Keratinocyte (primary cell): ENCODE measurements around the gene C4orf50. TPM values are rescaled to one million over a fixed set of nuclear protein-coding genes. Genes with fewer than 3 reads are reported as not detected.

Experiments
- DNase-seq: peaks from one replicate; pipeline ENCODE4 v3.0.0-alpha.2; 2011; ENCODE audit warnings: low read depth, missing footprints, low spot score
- FAIRE-seq: peaks from 2 replicates; lab custom pipeline; 2011; peaks lifted over from hg19 to GRCh38; lab: Jason Lieb, UNC
- H2AFZ ChIP-seq: 2 replicates; pipeline ENCODE4 v1.6.0; 2012; ENCODE audit warnings: low read length, control low read depth, inconsistent platforms; ENCODE audit not compliant: control insufficient read depth
- H3K27ac ChIP-seq: 2 replicates; pipeline ENCODE4 v1.5.1; 2011; ENCODE audit warnings: low read length; ENCODE audit not compliant: control insufficient read depth, insufficient read depth
- H3K27me3 ChIP-seq: 3 replicates; pipeline ENCODE4 v1.6.0; 2011; ENCODE audit warnings: low read length; ENCODE audit not compliant: control insufficient read depth, insufficient read depth; ENCODE audit errors: extremely low read depth
- H3K36me3 ChIP-seq, 2 experiments: 2 replicates in 1 of 2; 3 replicates in 1 of 2; pipeline ENCODE4 v1.5.1; 2011; ENCODE audit warnings: low read length in 2 of 2, mild to moderate bottlenecking in 1 of 2; ENCODE audit not compliant: control insufficient read depth in 2 of 2, insufficient read depth in 2 of 2; ENCODE audit errors: extremely low read depth in 1 of 2
- H3K4me1 ChIP-seq: 3 replicates; pipeline ENCODE4 v1.5.1; 2011; ENCODE audit warnings: low read length; ENCODE audit not compliant: control insufficient read depth, insufficient read depth; ENCODE audit errors: extremely low read depth
- H3K4me2 ChIP-seq: 3 replicates; pipeline ENCODE4 v1.6.0; 2011; ENCODE audit warnings: low read depth, low read length; ENCODE audit not compliant: control insufficient read depth, insufficient read depth; ENCODE audit errors: extremely low read depth
- H3K4me3 ChIP-seq, 3 experiments: fragments of 200-600 bp in 1 of 3; sonication (generic) in 1 of 3; 2 replicates in 2 of 3; 3 replicates in 1 of 3; pipeline ENCODE4 v1.5.1; 2011 to 2016; ENCODE audit warnings: low read length in 3 of 3, mild to moderate bottlenecking in 3 of 3, control low read depth in 2 of 3, inconsistent platforms in 1 of 3, low read depth in 1 of 3, mixed read lengths in 1 of 3, mixed run types in 1 of 3, moderate library complexity in 1 of 3; ENCODE audit not compliant: control insufficient read depth in 2 of 3, insufficient read depth in 2 of 3; ENCODE audit errors: extremely low read depth in 1 of 3
- H3K79me2 ChIP-seq: 2 replicates; pipeline ENCODE4 v1.6.0; 2012; ENCODE audit warnings: low read length; ENCODE audit not compliant: control insufficient read depth, insufficient read depth
- H3K9ac ChIP-seq: 3 replicates; pipeline ENCODE4 v1.6.0; 2011; ENCODE audit warnings: low read length; ENCODE audit not compliant: control insufficient read depth, insufficient read depth; ENCODE audit errors: extremely low read depth
- H3K9me1 ChIP-seq: 3 replicates; pipeline ENCODE4 v1.6.0; 2011; ENCODE audit warnings: low read length; ENCODE audit not compliant: control insufficient read depth, insufficient read depth; ENCODE audit errors: extremely low read depth
- H3K9me3 ChIP-seq: 2 replicates; pipeline ENCODE4 v1.5.1; 2012; ENCODE audit warnings: low read depth, low read length; ENCODE audit not compliant: control insufficient read depth
- H4K20me1 ChIP-seq: 3 replicates; pipeline ENCODE4 v1.6.0; 2011; ENCODE audit warnings: low read length; ENCODE audit not compliant: control insufficient read depth, insufficient read depth; ENCODE audit errors: extremely low read depth
- CTCF ChIP-seq, 3 experiments: IDR thresholded peaks in 1 of 3; conservative IDR thresholded peaks in 1 of 3; optimal IDR thresholded peaks in 1 of 3; 2 replicates in 2 of 3; 3 replicates in 1 of 3; pipeline versions ENCODE3 to v1.5.1; 2011; ENCODE audit warnings: low read length in 3 of 3, mild to moderate bottlenecking in 3 of 3, moderate library complexity in 2 of 3, control low read depth in 1 of 3, inconsistent platforms in 1 of 3; ENCODE audit not compliant: insufficient read depth in 2 of 3; ENCODE audit errors: extremely low read depth in 1 of 3
- EZH2 ChIP-seq: IDR thresholded peaks from one replicate; pipeline ENCODE4 v1.6.1; 2012; ENCODE audit warnings: inconsistent platforms, mild to moderate bottlenecking, low read length, moderate library complexity
- dilution Hi-C: fragments of 300-500 bp; cut with MboI; formaldehyde crosslinking; loops from one replicate; pipeline ENCODE4 v1.7.0; 2020; ENCODE audit warnings: low sequenced_read_pairs; ENCODE audit not compliant: extremely low pct_ligation_motif_present
- polyA plus RNA-seq, 5 experiments: library from polyadenylated mRNA; depleted of rRNA in 3 of 5; stranded (reverse) in 3 of 5; stranded (forward) in 1 of 5; unstranded in 1 of 5; fragments of >200 nt; gene quantifications; 1 replicate in 1 of 5; 2 replicates in 3 of 5; 3 replicates in 1 of 5; pipeline versions ENCODE4 v1.2.1 to v1.2.3, GENCODE V29; 2011 to 2012; ENCODE audit warnings: missing spikeins in 2 of 5, low read depth in 1 of 5, low replicate concordance in 1 of 5

The C4orf50 gene
- polyA plus RNA-seq, 1 donor (not counting 4 experiments of a cell fraction or from before 2014, with no cell fraction given): not detected

GRCh38 chr4:5955201-5955821 is 62.9 kb downstream of the C4orf50 start:
- dilution Hi-C loops: no loop called here
- H3K27me3 ChIP-seq: peaks cover 18% of the 10 kb centered on the region

GRCh38 chr4:5954056-5954760 is 64.0 kb downstream of the C4orf50 start:
- dilution Hi-C loops: no loop called here
- no peaks in the 10 kb centered on the region for H3K9me3 ChIP-seq
- no peaks in the 10 kb centered on the region for H3K36me3 ChIP-seq
- H3K9ac ChIP-seq: no peak overlapping the region
- no peak for FAIRE-seq
- DNase-seq: no peak
- no peak overlapping the region for H3K27ac ChIP-seq
- no peak overlapping the region for H3K4me3 ChIP-seq
- H3K27me3 ChIP-seq: peaks cover 18% of the 10 kb centered on the region
- no peak overlapping the region for H3K4me2 ChIP-seq
- no peaks in the 10 kb centered on the region for H3K9me1 ChIP-seq
- H3K4me1 ChIP-seq: no peaks in the 10 kb centered on the region
- no peak overlapping the region for H2AFZ ChIP-seq
- H3K79me2 ChIP-seq: no peaks in the 10 kb centered on the region
- TF ChIP-seq CTCF (optimal IDR thresholded peaks at IDR 0.05 in 1 of 3, IDR thresholded peaks at IDR 0.05 in 1 of 3, conservative IDR thresholded peaks at IDR 0.05 in 1 of 3; ENCODE audit: extremely low read depth in 1 of 3, insufficient read depth in 2 of 3, low read length in 3 of 3): no peak
- TF ChIP-seq EZH2: no peak
- no peaks in the 10 kb centered on the region for H4K20me1 ChIP-seq

More at GRCh38 chr4:5955201-5955821, 62.9 kb downstream of the C4orf50 start:
- TF ChIP-seq EZH2 (no peak), CTCF (optimal IDR thresholded peaks at IDR 0.05 in 1 of 3, IDR thresholded peaks at IDR 0.05 in 1 of 3, conservative IDR thresholded peaks at IDR 0.05 in 1 of 3; ENCODE audit: extremely low read depth in 1 of 3, insufficient read depth in 2 of 3, low read length in 3 of 3) (no peak)
- no peaks in the 10 kb centered on the region for H3K36me3 ChIP-seq
- no peaks in the 10 kb centered on the region for H3K79me2 ChIP-seq
- no peaks in the 10 kb centered on the region for H3K9me3 ChIP-seq
- no peak overlapping the region for H3K9ac ChIP-seq
- no peak overlapping the region for H2AFZ ChIP-seq
- H3K27ac ChIP-seq: no peak overlapping the region
- H4K20me1 ChIP-seq: no peaks in the 10 kb centered on the region
- no peak overlapping the region for H3K4me2 ChIP-seq
- no peak overlapping the region for H3K4me3 ChIP-seq
- DNase-seq: no peak
- FAIRE-seq: no peak
- H3K9me1 ChIP-seq: no peaks in the 10 kb centered on the region
- no peaks in the 10 kb centered on the region for H3K4me1 ChIP-seq
